ENCODE data around the gene TRABD2B.

TRABD2B gene

DNA sequence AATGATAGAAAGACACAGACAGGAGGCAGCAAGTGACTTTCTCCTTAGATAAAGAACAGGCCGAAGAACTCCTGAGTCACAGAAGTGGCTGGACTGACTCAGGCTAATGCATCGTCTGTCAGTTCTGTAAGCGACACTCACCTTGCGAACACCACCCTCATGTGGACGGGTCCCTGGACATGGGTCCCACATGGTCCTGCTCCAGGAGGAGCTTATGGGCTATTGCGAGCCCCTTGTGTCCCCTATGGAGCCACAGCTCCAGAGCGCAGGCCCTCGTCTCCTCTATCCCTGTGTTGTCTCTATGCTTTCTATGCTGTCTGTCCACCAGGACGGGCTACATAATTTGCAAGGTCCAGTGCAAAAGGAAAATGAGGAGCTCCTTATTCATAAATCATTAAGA lies 85.8 kb downstream of the TRABD2B start:
- DNase-seq (ENCODE audit: low read depth in 2 of 2): no peak

DNA sequence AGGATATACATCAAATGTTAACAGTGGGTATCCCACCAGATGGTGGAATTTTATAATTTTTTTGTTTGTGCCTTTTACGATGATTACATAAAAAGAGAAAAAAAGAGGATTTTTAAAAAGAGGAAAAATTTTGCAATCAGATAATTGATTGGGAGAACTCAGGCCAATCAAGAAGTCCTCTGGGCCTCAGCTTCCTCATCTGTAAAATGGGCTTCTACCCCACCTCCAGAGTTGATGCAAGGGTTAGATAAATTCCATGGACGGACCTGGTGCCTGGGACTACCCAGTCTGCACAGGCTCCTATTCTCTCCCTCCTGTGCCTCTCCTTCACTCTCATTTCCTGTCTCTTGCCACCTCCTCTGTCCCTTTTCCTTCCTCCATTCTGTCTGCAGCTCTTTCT lies 88.9 kb downstream of the TRABD2B start:
- DNase-seq (ENCODE audit: low read depth in 2 of 2): no peak

DNA sequence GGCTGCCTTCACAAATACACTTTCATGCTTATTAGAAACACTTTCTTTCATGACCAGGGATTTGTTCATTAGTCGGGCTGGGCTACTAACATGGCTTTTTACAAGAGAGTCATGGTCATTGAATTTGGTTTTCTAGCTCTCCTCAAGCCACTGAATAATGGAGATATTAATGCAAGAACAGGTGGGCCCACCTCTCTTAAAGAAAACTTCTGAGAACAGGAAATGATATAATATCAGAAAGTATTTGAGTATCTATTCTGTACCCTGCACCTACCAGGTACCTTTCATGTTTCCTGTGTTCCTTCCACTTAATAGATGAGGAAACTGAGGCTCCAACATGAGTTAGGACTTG lies 90.0 kb downstream of the TRABD2B start:
- DNase-seq (ENCODE audit: low read depth in 2 of 2): no peak

DNA sequence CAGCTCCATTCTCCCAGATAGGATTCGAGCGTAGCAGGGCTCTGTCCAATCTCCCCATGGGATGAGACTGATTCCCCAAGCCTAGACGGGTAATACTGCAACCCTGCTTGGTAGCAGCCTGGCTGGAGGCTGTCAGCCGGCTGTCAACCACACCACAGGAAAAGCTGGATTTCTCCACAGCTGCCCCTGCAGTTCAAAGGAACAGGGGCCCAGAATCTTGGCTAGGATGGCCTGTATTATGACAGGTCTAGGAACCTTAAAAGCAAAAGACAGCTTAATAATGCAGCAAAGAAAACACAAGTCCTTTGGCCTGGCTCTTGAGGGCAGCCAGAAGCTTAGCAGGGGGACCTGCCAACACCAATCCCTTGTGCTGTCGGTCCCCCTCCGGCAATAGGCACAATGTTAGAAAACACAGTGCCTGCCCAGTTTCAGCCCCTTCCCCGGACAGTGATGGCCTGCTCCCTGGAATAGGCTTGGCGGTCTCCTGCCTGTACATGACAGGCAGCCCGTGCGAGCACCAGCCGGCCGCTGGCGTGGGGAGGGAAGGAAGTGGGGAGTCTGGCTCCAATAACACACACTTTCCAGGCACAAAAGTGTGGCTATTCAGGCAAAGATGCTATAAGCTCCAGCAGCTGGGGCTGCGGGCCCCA lies 90.5 kb downstream of the TRABD2B start:
- DNase-seq (ENCODE audit: low read depth in 2 of 2): no peak

DNA sequence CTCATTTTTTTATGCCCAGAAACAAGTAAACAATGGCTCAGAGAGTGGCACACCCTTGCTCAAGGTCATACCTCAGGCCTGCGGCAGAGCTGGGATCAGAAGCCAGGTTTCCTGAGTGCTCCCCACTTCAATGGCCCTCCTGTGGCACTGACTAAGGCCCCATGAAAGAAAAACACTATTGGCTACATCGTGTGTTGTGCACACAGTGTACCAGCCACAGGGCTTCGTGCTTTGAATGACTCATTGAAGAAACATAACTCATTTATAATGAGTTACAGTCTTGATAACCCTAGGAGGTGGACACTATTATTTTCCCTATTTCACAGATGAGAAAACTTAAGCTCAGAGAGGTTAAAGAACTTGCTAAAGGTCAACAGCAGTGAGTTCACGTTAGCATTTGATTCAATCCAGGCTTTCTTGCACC lies 91.2 kb downstream of the TRABD2B start:
- DNase-seq (ENCODE audit: low read depth in 2 of 2): no peak

DNA sequence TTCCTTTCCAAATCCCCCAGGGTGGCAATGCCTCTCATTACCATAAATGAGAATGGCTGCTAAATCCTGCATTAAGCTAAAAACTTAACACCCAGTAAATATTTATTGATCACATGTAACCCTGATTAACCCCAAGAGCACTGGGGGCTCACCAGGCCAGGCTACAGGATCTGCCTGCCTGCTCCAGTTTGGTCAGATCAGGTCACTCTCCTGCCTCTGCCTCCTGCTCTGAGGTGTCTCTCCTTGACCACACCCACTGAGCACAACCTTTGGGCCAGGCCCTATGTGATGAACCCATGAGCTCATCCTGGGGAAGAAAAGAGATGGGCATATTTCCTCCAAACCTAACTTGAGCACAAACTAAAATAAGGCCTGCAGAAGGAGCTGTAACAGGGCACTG lies 93.5 kb downstream of the TRABD2B start:
- DNase-seq (ENCODE audit: low read depth in 2 of 2): no peak

DNA sequence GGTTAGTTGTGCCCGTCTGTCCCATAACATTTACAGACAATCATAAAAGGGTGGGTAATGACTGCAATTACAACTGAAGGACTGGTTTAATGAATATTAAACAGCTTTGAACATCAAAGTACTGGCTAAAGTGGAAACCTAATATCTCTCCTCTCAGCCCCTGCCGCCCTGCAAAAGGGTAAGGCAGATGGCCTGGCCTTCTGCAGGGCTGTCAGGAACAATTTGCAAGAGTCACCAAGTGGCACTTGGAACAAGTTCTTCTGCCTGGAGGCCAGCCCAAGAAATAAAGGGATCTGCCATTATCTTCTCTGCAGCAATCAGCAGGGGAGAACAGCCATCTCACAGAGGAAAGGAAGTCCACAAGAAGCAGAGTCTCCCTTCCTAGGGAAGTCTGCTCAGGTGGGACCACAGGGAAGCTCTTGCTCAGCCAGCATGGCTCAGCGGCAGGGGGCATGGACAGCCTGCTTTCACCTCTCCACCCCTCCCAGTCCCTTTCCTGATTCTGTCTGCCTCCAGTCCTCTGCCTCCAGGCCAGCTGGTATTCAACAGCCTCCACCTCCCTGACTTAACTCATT lies 96.1 kb downstream of the TRABD2B start:
- no peak for DNase-seq (ENCODE audit: low read depth in 2 of 2)

DNA sequence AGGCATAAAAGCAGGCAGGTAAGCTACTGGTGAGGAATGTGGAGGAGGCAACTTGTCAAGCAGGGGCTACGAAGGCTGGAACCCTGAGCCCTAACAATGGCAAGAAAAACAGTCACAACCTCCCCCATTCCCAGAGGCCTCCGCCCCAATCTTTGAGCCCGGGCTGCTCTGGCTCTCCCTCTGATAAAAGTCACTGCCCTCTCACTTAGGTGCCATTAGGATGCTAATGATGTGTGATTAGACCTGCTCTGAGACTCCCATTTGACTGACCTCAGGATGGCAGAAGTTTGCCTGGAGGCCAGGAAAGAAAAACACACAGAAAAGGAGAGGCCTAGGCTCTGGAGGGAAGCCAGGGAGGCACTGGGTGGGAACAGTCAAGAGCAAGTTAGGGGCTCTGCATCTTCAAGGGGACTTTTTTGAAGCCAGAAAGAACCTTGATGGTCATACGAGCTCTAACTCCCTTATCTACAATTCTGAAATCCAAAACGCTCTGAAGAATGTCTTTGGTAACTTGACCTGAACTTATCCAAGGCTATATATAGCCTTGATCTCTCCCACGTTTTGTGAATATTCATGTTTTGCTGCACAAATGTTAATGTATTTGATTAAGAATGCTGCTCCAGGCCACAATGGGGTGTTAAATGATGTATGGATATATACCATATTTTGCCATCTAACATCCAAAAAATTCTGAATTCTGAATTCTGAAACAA lies 98.9 kb downstream of the TRABD2B start:
- no peak for DNase-seq (ENCODE audit: low read depth in 2 of 2)

DNA sequence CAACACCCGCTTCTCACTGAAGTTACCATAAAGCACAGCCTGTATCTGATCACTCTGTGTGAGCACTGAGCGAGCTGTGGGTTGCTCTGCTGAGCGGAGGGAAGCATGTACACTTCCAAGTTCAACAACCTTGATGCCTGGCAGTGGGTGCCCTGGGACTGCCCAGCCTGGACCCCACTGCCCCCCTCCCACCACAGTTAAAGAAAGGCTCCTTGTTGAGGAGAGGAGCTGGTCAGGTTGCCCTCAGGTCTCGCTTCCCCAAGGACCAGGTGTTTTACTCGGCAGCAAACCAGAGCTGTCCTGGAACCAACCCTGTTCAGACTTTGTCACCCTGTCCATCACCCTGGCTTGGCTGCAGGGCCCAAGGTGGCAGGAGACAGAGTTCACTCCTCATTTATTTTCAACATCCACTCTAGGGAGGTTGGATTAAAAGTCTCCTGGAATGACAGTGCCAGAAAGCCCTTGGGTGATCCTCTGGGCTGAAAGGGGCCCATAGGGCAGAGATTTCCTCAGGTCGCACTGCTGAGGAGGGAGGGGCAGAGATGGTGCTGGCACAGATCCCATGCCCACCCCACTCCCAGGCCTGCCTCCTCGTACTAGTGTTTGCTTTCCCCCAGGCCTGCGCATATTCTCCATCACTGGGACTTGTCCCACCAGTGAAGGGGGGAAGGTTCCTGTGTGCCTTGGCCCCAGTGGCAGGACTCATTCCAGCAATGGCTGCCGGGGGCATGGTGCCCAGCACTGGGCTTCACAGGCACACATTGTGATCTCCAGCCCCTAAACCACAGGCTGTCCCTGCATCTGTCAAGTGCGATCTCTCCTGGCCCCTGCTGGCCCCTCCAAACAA lies 101.7 kb downstream of the TRABD2B start:
- no peak for DNase-seq (ENCODE audit: low read depth in 2 of 2)

DNA sequence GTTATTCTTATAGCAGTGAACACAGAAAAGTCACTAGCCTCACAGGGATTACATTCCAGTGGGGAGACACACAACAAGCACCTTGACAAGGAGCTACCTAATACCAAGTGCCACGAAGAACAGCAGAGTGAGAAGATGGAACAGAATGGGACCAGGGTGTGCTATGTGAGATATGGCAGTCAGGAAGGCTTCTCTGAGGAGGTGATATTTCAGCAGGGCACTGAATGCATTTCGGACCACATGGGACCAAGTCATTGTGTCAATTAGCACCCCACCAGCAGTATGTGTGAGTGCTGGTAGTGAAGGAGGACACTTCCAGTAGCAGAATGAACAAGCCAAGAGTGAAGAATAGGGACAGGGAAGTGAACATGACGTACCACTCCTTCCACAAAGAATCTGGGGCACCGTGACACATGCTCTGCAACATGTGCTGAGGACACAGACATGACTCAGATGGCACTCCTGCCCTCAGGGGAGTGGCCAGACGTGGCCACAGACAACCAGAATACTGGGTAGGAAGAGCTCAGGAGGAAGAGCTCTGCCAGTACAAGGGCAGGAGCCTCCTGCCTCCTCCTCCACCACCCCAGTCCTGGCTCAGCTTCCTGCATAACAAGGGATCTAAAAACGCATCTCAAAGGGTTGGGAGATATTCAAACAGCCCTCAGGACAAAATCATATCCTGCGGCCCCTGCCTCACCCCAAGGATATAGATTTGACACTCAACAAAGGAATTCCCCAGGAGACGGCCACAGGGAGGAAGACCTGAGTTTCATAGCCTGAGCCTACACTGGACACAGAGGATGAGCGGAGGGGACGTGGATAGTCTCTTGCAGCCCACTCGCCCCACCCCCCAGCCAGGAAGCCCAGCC lies 102.5 kb downstream of the TRABD2B start:
- no peak for DNase-seq (ENCODE audit: low read depth in 2 of 2)

DNA sequence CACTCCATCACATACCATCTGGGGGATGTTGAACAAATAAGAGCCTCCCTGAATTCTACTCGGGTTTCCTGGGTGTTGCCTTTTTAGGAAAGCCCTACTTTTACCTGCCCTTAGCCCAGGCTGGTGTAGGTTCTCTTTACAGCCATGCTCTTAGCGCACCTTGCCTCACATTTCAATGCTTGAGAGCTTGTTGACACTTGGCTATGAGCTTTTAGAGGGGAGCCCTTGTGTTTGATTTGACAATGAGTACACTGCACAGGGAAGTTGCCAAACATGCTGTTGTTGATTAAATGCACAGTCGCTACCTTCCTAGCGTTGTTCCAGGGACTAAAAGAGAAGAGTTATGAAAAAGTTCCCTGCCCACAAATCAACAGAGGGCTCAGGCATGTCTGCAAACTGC lies 103.8 kb downstream of the TRABD2B start:
- no peak for DNase-seq (ENCODE audit: low read depth in 2 of 2)

DNA sequence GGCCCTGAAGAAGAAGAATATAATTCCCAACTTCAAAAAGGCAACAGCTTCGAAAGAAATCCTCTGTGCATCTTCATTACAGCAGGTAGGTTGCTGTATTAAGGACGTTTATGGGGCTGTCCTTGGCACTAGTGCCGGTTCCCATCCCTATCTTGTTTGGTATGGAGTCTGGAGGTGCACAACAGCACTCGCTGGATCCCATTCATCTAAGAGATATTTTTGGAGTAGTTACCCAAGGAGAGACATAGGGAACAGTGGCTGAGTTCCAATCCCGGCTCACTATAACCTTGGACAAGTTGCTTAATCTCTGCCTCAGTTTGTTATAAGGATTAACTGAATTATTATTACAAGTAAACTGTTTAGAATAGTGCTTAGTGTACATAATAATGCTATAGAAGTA lies 106.4 kb downstream of the TRABD2B start:
- no peak for DNase-seq (ENCODE audit: low read depth in 2 of 2)

DNA sequence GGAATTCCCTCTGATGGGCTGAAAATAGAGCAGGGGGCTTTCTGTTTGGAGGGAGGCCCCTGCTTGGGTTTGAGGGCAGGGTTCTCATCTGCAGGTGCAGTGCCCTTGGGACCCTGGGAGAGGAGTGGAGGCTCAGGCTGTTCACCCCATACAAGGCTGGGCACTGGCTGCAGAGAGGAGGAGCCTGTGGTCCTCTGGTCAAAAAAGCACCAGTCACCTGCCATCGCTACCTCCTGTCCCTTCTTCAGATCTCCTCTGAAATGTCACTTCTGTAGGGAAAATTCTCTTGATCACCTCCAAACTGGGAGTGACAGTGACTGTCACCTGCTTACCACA lies 108.9 kb downstream of the TRABD2B start:
- no peak for DNase-seq (ENCODE audit: low read depth in 2 of 2)

DNA sequence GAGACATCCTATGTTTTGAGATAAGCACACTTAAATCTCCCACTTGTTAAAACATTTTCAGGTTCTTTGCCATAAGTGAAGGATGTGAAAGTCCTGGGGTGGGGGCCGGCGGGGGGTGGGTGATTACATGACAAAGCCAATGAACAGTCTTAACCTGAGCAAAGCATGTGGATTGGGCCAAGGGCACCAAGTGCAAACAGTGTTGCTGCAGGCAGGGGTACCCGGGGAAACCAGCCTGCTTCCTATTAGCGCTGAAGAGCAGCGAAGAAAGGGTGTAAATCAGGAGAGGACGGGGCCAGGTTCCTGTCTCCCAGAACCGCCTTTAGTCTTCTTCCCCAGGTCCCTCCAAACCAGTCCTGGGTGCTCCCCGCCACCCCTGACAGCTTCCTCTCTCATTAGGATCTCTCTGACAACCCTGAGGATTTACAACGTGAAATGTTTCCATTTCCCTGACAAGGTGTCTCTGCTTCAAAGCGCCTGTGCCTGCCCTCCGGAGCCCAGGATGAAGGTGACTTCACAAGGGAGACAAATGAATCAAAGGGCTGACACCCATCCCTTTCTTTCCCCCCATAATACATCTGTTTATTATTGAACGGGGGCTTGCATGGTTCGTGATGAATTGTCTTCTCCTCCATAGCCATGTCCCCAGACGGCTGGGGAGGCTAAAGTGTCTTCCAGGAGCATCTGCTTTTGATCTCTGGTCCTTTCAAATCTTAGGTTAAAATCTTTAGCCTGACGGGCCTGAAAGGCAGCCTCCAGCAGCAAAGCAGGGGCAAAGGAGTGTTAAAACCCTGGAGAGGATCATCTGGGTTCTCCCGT lies 109.5 kb downstream of the TRABD2B start:
- DNase-seq (ENCODE audit: low read depth in 2 of 2): no peak

DNA sequence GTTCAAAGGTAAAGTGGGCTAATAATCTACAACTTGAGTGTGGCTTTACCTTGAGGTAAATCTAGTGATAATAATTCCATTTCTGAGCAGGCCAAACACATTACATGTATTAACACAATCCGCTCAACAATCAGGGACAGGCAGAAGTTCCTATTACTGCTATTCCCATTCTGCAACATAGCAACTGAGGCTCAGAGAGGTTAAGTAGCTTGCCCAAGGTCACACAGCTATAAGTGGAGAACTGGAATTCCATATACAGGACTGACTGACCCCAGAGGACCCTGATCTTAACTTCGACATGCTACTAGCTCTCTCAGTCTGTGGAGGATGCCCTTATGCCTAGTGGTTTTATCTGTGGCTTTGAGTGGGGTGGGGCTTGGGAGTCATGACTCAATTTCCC lies 110.1 kb downstream of the TRABD2B start:
- DNase-seq (ENCODE audit: low read depth in 2 of 2): no peak

DNA sequence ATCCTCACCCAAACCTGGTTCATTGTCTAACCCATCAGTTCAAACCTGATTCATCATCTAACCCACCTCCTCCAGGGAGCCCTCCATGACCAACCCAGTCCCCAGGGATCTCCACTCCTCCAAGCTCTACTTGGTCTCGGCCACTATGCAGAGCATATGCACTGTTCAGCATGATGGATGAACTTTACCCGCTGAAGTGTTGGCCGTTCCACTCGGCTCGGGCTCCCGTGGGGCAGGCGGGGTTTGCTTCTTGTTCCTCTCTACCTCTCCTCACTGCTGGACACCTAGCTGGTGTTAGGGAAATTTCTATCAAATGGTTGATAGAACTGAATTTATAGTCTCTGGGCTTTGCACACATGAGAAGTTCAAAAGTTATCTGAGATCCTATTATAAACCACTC lies 111.0 kb downstream of the TRABD2B start:
- DNase-seq (ENCODE audit: low read depth in 2 of 2): no peak

DNA sequence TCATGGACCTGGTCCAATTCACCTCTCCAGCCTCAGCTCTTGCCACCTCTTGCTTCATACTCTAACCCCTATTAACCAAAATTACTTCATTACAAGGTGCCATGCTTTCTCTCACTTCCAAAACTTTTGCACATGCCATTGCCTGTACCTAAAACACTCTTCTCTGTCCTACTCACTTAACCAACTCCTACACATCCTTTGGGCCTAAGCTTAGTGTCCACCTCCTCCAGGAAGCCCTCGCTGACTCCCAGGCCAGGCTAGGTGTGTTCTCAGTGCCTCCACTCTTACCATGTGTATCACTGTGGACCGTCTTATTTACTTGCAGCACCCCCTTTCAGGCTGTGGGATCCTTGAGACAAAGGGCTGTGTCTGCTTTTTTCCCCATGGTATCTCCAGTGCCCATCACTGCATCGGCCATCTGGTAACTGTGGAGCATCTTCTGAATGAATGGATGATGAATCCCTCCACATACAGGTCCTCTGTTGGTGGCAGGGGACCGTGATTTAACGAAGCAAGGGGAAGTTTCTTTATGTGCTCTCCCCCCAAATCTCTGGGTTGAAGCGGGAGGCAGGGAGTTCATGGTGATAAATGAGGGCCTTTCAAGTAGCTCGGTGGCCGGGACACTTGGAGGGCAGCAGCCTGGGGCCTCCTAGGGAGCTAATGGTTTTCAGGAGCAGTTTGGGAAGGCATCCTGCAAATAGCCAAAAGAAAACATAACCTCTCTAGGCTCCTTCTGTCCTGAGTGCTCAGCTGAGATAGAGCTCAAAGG lies 111.9 kb downstream of the TRABD2B start:
- DNase-seq (ENCODE audit: low read depth in 2 of 2): no peak

DNA sequence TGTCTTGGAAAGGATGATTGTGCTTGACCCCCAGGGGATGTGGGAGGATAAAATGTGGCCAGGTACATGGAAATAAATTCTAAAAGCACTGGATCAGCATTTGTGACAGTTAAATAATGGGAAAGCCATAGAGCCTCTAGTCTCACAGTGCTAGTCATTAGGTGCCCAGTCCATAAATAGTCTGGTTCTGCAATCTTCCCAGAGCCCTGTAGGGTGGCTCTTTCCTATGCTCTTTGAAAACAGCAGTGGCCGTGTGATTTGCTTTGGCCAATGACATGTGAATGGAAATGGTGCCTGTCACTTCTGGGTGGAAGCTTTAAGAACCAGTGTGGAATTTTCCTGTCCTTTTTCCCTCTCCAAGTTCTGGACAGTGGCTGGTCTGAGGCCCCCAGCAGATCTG lies 113.2 kb downstream of the TRABD2B start:
- DNase-seq (ENCODE audit: low read depth in 2 of 2): no peak

DNA sequence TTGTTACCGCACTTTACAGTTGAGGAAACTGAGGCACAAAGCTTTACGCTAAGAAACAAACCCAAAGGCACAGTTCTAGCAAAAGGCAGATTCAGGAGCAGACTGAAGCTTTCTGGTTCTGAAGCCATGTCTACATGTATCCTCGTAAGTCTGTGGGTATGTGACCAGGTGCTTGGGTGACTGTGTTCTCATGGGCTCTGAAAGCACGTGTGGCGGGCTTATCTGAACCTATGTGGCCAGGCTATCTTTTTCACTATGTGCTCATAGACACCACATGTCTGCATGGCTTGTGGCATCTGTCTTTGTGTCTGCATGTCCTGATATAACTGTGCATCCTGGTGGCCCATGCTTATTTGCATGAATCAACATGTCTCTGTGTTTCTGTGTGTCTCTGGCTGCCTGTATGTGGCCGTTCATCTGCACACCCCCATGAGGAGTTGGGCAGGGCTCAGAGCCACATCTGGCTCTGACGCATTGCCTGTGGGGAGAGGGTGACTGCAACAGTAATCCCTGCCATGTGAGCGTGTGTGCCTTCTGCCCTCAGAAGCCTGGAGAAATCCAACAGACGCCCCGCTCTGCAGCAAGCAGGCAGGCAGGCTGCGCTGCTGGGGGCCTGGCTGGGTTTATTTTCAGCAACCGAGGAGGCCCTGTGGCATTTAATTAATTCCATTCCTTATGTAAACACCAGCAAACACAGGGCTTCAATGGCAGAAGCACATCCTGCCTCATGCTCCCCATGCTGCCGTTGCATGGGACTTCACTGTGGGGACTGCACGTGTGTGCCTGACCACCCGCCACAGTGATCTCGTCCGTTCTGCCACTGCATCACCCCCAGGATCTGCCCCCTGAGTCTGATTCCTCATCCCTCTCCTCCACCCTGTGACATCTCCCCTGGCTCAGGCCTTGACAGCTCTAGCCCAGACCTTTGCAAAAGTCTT lies 115.4 kb downstream of the TRABD2B start:
- DNase-seq (ENCODE audit: low read depth in 2 of 2): no peak

Measured in activated CD8-positive, alpha-beta memory T cell treated with anti-CD3 and anti-CD28 coated beads for 4 hours (primary cell).